H1 (cell line): ENCODE measurements around the gene RPP25L. TPM values are rescaled to one million over a fixed set of nuclear protein-coding genes. Genes with fewer than 3 reads are reported as not detected.

ENCODE experiments used
- CTCF ChIA-PET: fragments of 300-600 bp; sonication (Branson Sonifier 250); formaldehyde crosslinking; loops from one replicate; lab custom pipeline; 2021; ENCODE audit not compliant: partially characterized antibody; lab: Charles Lee
- POLR2A ChIA-PET: fragments of 300-600 bp; sonication (Branson Sonifier 250); formaldehyde crosslinking; loops from one replicate; lab custom pipeline; 2021; ENCODE audit warnings: inconsistent platforms; ENCODE audit not compliant: partially characterized antibody; lab: Charles Lee
- DNase-seq, 2 experiments: peaks; one replicate each; pipeline versions ENCODE4 v3.0.0 to v3.0.0-alpha.2; 2010 to 2022; ENCODE audit warnings: low spot score in 2 of 2, low read depth in 1 of 2, mixed read lengths in 1 of 2
- FAIRE-seq: peaks from 2 replicates; lab custom pipeline; 2011; peaks lifted over from hg19 to GRCh38; lab: Jason Lieb, UNC
- H2AFZ ChIP-seq: 2 replicates; pipeline ENCODE4 v1.8.1; 2012; ENCODE audit warnings: low read length, inconsistent platforms
- H2AK5ac ChIP-seq: 2 replicates; pipeline ENCODE4 v1.6.1; 2013; ENCODE audit warnings: low read depth, low read length
- H2BK120ac ChIP-seq: replicated peaks from 2 replicates; pipeline ENCODE3; 2013; ENCODE audit warnings: low read depth, low read length, inconsistent platforms
- H2BK12ac ChIP-seq: 2 replicates; pipeline ENCODE4 v1.6.1; 2013; ENCODE audit warnings: low read depth, low read length
- H2BK15ac ChIP-seq: 2 replicates; pipeline ENCODE4 v1.6.1; 2013; ENCODE audit warnings: low read length
- H2BK20ac ChIP-seq: 2 replicates; pipeline ENCODE4 v1.6.1; 2013; ENCODE audit warnings: low read length
- H2BK5ac ChIP-seq: 2 replicates; pipeline ENCODE4 v1.6.1; 2013; ENCODE audit warnings: low read depth, low read length
- H3K14ac ChIP-seq: 2 replicates; pipeline ENCODE4 v1.6.1; 2013; ENCODE audit warnings: inconsistent platforms; ENCODE audit not compliant: insufficient read length
- H3K18ac ChIP-seq: 2 replicates; pipeline ENCODE4 v1.6.1; 2013; ENCODE audit warnings: low read length; ENCODE audit errors: extremely low read depth
- H3K23ac ChIP-seq: 2 replicates; pipeline ENCODE4 v1.6.1; 2013; ENCODE audit warnings: inconsistent platforms; ENCODE audit not compliant: insufficient read length
- H3K23me2 ChIP-seq: 2 replicates; pipeline ENCODE4 v1.6.1; 2013; ENCODE audit warnings: low read depth, low read length
- H3K27ac ChIP-seq: 2 replicates; pipeline ENCODE4 v1.6.1; 2011; ENCODE audit warnings: low read depth, low read length, inconsistent platforms
- H3K27me3 ChIP-seq, 4 experiments: replicated peaks in 1 of 4; 1 replicate in 1 of 4; 2 replicates in 3 of 4; pipeline versions ENCODE4 v1.6.1 to v1.8.1; 2011 to 2013; ENCODE audit warnings: low read length in 3 of 4, mild to moderate bottlenecking in 3 of 4, inconsistent platforms in 2 of 4, mixed read lengths in 2 of 4, moderate library complexity in 1 of 4; ENCODE audit not compliant: control insufficient read depth in 3 of 4, insufficient read depth in 3 of 4; ENCODE audit errors: extremely low read depth in 1 of 4
- H3K36me3 ChIP-seq, 4 experiments: 2 replicates each; pipeline versions ENCODE4 v1.6.1 to v1.8.1; 2011 to 2013; ENCODE audit warnings: mild to moderate bottlenecking in 4 of 4, low read length in 3 of 4, moderate library complexity in 2 of 4, control low read depth in 1 of 4, inconsistent platforms in 1 of 4; ENCODE audit not compliant: insufficient read depth in 4 of 4, control insufficient read depth in 2 of 4
- H3K4ac ChIP-seq: replicated peaks from 2 replicates; pipeline ENCODE3; 2013; ENCODE audit warnings: low read length, low read depth, mixed read lengths, inconsistent platforms; ENCODE audit not compliant: insufficient read length
- H3K4me1 ChIP-seq, 4 experiments: replicated peaks in 1 of 4; 1 replicate in 1 of 4; 2 replicates in 3 of 4; pipeline versions ENCODE4 v1.6.1 to v1.8.1; 2011 to 2013; ENCODE audit warnings: low read length in 3 of 4, inconsistent platforms in 2 of 4, mixed read lengths in 1 of 4; ENCODE audit not compliant: insufficient read depth in 4 of 4, control insufficient read depth in 3 of 4
- H3K4me2 ChIP-seq, 2 experiments: 2 replicates each; pipeline versions ENCODE4 v1.6.1 to v1.8.1; 2011 to 2013; ENCODE audit warnings: low read depth in 2 of 2, low read length in 2 of 2, control low read depth in 1 of 2, inconsistent platforms in 1 of 2, mild to moderate bottlenecking in 1 of 2; ENCODE audit not compliant: insufficient read depth in 1 of 2
- H3K4me3 ChIP-seq, 4 experiments: fragments of 200-600, 300-600 bp in 1 of 4; sonication (generic), shearing (Covaris generic), sonication (Bioruptor Twin) in 1 of 4; 2 replicates each; pipeline versions ENCODE4 v1.5.1 to v1.8.1; 2011 to 2016; ENCODE audit warnings: low read length in 4 of 4, low read depth in 3 of 4, control low read depth in 2 of 4, inconsistent platforms in 2 of 4, mild to moderate bottlenecking in 2 of 4, mixed read lengths in 1 of 4, moderate library complexity in 1 of 4; ENCODE audit not compliant: insufficient read depth in 2 of 4; ENCODE audit errors: extremely low read depth in 1 of 4
- H3K56ac ChIP-seq: replicated peaks from 2 replicates; pipeline ENCODE3; 2013; ENCODE audit warnings: low read depth, mild to moderate bottlenecking, mixed read lengths, low read length, inconsistent platforms; ENCODE audit not compliant: insufficient read length
- H3K79me1 ChIP-seq: 2 replicates; pipeline ENCODE4 v1.6.1; 2013; ENCODE audit warnings: low read depth, low read length, control low read depth
- H3K79me2 ChIP-seq, 2 experiments: 2 replicates each; pipeline versions ENCODE4 v1.6.1 to v1.8.1; 2012 to 2013; ENCODE audit warnings: low read length in 2 of 2, mild to moderate bottlenecking in 2 of 2, inconsistent platforms in 1 of 2; ENCODE audit not compliant: insufficient read depth in 2 of 2, control insufficient read depth in 1 of 2
- H3K9ac ChIP-seq, 4 experiments: replicated peaks in 1 of 4; 1 replicate in 1 of 4; 2 replicates in 3 of 4; pipeline versions ENCODE4 v1.6.1 to v1.8.1; 2011 to 2013; ENCODE audit warnings: low read depth in 3 of 4, low read length in 3 of 4, control low read depth in 2 of 4, mild to moderate bottlenecking in 2 of 4, moderate library complexity in 2 of 4, inconsistent platforms in 1 of 4; ENCODE audit errors: extremely low read depth in 1 of 4
- H3K9me3 ChIP-seq, 2 experiments: 2 replicates each; pipeline versions ENCODE4 v1.6.1 to v1.8.1; 2012 to 2013; ENCODE audit warnings: mild to moderate bottlenecking in 2 of 2, moderate library complexity in 2 of 2, control low read depth in 1 of 2, inconsistent platforms in 1 of 2, low read depth in 1 of 2, low read length in 1 of 2, mixed read lengths in 1 of 2; ENCODE audit not compliant: insufficient read depth in 2 of 2
- H4K20me1 ChIP-seq, 2 experiments: replicated peaks in 1 of 2; 2 replicates each; pipeline versions ENCODE3 to v1.8.1; 2011 to 2013; ENCODE audit warnings: inconsistent platforms in 2 of 2, low read length in 2 of 2, mild to moderate bottlenecking in 1 of 2; ENCODE audit not compliant: insufficient read depth in 2 of 2, control insufficient read depth in 1 of 2
- H4K5ac ChIP-seq: 2 replicates; pipeline ENCODE4 v1.6.1; 2013; ENCODE audit warnings: low read length, low read depth, mixed read lengths, inconsistent platforms; ENCODE audit not compliant: insufficient read length
- H4K8ac ChIP-seq: 2 replicates; pipeline ENCODE4 v1.8.0; 2013; ENCODE audit warnings: mild to moderate bottlenecking, moderate library complexity, low read length, inconsistent platforms; ENCODE audit not compliant: insufficient read depth; ENCODE audit errors: extremely low read depth
- H4K91ac ChIP-seq: replicated peaks from 2 replicates; pipeline ENCODE3; 2013; ENCODE audit warnings: low read length, mixed read lengths, inconsistent platforms; ENCODE audit not compliant: insufficient read length
- CEBPB ChIP-seq: IDR thresholded peaks from 2 replicates; pipeline ENCODE4 v1.6.1; 2012; ENCODE audit warnings: low read depth, low read length
- SRF ChIP-seq: IDR thresholded peaks from 2 replicates; pipeline ENCODE4 v1.6.1; 2011; ENCODE audit warnings: mild to moderate bottlenecking, low read depth, low read length, moderate library complexity
- ZNF274 ChIP-seq: IDR thresholded peaks from 2 replicates; pipeline ENCODE4 v1.7.0; 2012; ENCODE audit warnings: low read length, borderline replicate concordance; ENCODE audit errors: extremely low read depth
- WGBS, 2 experiments: shearing (Covaris generic) in 1 of 2; methylation state at CpG; one replicate each; pipeline versions ENCODE4 v1.1.6 to v1.1.7; 2013 to 2015; ENCODE audit warnings: low lambda C conversion rate in 2 of 2, mixed read lengths in 2 of 2, inconsistent platforms in 1 of 2, low coverage in 1 of 2, missing lambda C conversion rate in 1 of 2; ENCODE audit not compliant: insufficient replicate concordance in 2 of 2, insufficient coverage in 1 of 2, insufficient read length in 1 of 2; ENCODE audit errors: extremely low coverage in 1 of 2, missing lambda C conversion rate in 1 of 2; 5-methylcytosine and 5-hydroxymethylcytosine counted together
- polyA plus RNA-seq, 7 experiments: library from polyadenylated mRNA; depleted of rRNA in 3 of 7; stranded (reverse) in 5 of 7; unstranded in 2 of 7; fragments of >200 nt in 5 of 7; fragments of 200-250 nt in 2 of 7; gene quantifications; 1 replicate in 5 of 7; 2 replicates in 1 of 7; 4 replicates in 1 of 7; pipeline versions ENCODE4 v1.2.1 to v1.2.3, GENCODE V29; 2011 to 2013; ENCODE audit warnings: missing spikeins in 2 of 7, mixed read lengths in 2 of 7
- total RNA-seq: library from RNA; stranded (reverse); fragmentation: NEBNext Ultra II Directional; extraction: Animal tissue kit (Norgen Biotek cat#: 25700); gene quantifications from 2 replicates; pipeline ENCODE4 v1.2.1, GENCODE V29; 2021
- TF ChIP-seq, protein P1 (sequence below): IDR thresholded peaks from 2 replicates; pipeline ENCODE4 v1.6.1; 2011; ENCODE audit warnings: low read depth, mild to moderate bottlenecking, low read length; ENCODE audit not compliant: insufficient read depth

RPP25L gene
- total and polyA plus RNA-seq, 2 of the 8 experiments (the other 6 are each of a cell fraction or from before 2014, with no cell fraction given), result 21.6 to 75.0 TPM

DNA sequence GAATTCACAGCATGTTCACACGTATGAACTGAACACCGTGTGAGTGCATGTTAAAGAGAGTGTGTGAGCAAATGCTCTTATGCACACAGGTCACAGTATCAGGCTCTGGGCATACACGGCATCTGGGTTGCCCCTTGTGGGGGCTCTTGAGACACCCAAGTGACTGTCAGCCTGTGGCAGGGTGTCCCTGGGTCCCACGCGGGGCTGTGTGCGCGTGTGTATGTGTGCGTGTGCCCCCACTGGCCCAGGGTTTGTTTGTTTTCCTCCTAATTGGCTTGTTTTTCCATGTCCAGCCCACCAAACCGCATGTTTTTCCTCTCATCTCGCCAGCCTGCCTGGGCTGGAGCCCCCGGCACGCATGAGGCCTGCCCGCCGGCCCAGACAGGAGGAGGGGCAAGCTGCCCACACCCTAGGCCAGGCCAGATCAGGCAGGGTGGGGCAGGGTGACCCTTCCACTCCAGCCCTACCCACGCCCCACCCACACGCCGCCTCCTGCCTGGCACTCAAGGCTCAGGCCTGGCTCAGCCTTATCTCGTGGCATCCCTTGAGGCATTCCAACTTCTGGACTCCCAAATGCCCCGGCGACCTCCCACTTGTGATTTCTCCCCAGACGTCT is 51.2 kb downstream of the RPP25L start:
- Histone ChIP-seq H3K27me3 (no peaks in the 10 kb centered on the region; a peak in 3 of 7 replicates), H4K91ac (no peak overlapping the region), H4K8ac (no peak overlapping the region), H4K5ac (no peak overlapping the region), H3K79me1 (no peaks in the 10 kb centered on the region), H2AK5ac (no peak overlapping the region), H3K4ac (no peak overlapping the region), H3K14ac (no peak overlapping the region), H4K20me1 (no peaks in the 10 kb centered on the region), H3K79me2 (no peaks in the 10 kb centered on the region), H3K23ac (no peak overlapping the region), H3K9me3 (0 out of 4 replicates have a peak, but pooled peaks cover 0 to 3% of the 10 kb centered on the region in 2 experiments), H3K27ac (no peak overlapping the region), H3K36me3 (no peaks in the 10 kb centered on the region), H3K4me3 (no peak overlapping the region), H2BK120ac (no peak overlapping the region), H3K56ac (no peak overlapping the region), H2AFZ (no peak overlapping the region), H2BK20ac (no peak overlapping the region), H3K9ac (no peak overlapping the region; a peak in 1 of 7 replicates), H3K4me2 (peak overlapping the region; percentile 14 to 43; a peak in 1 of 4 replicates), H3K4me1 (peaks cover 5 to 20% (median 13%) of the 10 kb centered on the region in 4 experiments), H2BK12ac (peak overlapping the region; percentile 86; the same call in 1 of the 2 replicates), H2BK5ac (no peak overlapping the region; the same call in 1 of the 2 replicates), H2BK15ac (no peak overlapping the region), H3K23me2 (no peaks in the 10 kb centered on the region), H3K18ac (no peak overlapping the region)
- DNase-seq (no peak), FAIRE-seq (no peak)
- ChIA-PET CTCF (interaction anchor here (0.7 to 11.9 kb wide), 13 partner anchors 10 to 157 kb away, joined by 3 to 241 read pairs (median 21); partner anchors contain the start of gene CNTFR), POLR2A (interaction anchor here (0.6 to 1.9 kb wide), 4 partner anchors 10 to 217 kb away, joined by 3 to 5 read pairs (median 4); no protein-coding TSS in a partner anchor)
- 82% methylated on average over 18 of the region's 21 CpGs; no CpG with 5 or more reads in 1 of the 2 experiments for WGBS, 2 experiments
- no peak for TF ChIP-seq ZNF274
- no peak for TF ChIP-seq SRF
- TF ChIP-seq CEBPB, result no peak
- TF ChIP-seq, protein P1, sequence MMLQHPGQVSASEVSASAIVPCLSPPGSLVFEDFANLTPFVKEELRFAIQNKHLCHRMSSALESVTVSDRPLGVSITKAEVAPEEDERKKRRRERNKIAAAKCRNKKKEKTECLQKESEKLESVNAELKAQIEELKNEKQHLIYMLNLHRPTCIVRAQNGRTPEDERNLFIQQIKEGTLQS, result no peak
